OCI-M2 (cell line): Measurements from ENCODE around the gene GRAMD1B.
"Not testable (repeated sequence)": the region's sequence is repeated elsewhere in the genome, so short reads cannot be mapped to it uniquely, and the experiment has no call there.

Source experiments
- DNase-seq: peaks from one replicate; lab custom pipeline; 2025; ENCODE audit not compliant: unreplicated experiment; lab: John Stamatoyannopoulos, UW

GRAMD1B gene

GRCh38 chr11:123443851-123444623 lies 14.0 kb downstream of the GRAMD1B start:
- no peak for DNase-seq

GRCh38 chr11:123448823-123449222 lies 18.8 kb downstream of the GRAMD1B start:
- no peak for DNase-seq

- no peak for DNase-seq
Observed at GRCh38 chr11:123449436-123449835, 19.4 kb downstream of the GRAMD1B start.

- DNase-seq: no peak
Observed at GRCh38 chr11:123450623-123451022, 20.6 kb downstream of the GRAMD1B start.

GRCh38 chr11:123451183-123451781 lies 21.2 kb downstream of the GRAMD1B start:
- DNase-seq: no peak

GRCh38 chr11:123452794-123453193 lies 22.7 kb downstream of the GRAMD1B start:
- DNase-seq: no peak

- no peak for DNase-seq
Observed at GRCh38 chr11:123454060-123454651, 24.1 kb downstream of the GRAMD1B start.

- DNase-seq: no peak
Observed at GRCh38 chr11:123454796-123455195, 24.7 kb downstream of the GRAMD1B start.

GRCh38 chr11:123456448-123456847 lies 26.4 kb downstream of the GRAMD1B start:
- DNase-seq: not testable (repeated sequence)

- DNase-seq: no peak
Observed at GRCh38 chr11:123457187-123457770, 27.2 kb downstream of the GRAMD1B start.

GRCh38 chr11:123458501-123458900 lies 28.4 kb downstream of the GRAMD1B start:
- no peak for DNase-seq

GRCh38 chr11:123460012-123460700 lies 30.1 kb downstream of the GRAMD1B start:
- no peak for DNase-seq

GRCh38 chr11:123461164-123461563 lies 31.1 kb downstream of the GRAMD1B start:
- DNase-seq: no peak

- DNase-seq: not testable (repeated sequence)
Observed at GRCh38 chr11:123465667-123466066, 35.6 kb downstream of the GRAMD1B start.

- DNase-seq: not testable (repeated sequence)
Observed at GRCh38 chr11:123466172-123466571, 36.1 kb downstream of the GRAMD1B start.

GRCh38 chr11:123469089-123469488 lies 39.0 kb downstream of the GRAMD1B start:
- DNase-seq: no peak

- DNase-seq: no peak
Observed at GRCh38 chr11:123469586-123469985, 39.5 kb downstream of the GRAMD1B start.

GRCh38 chr11:123470842-123471241 lies 40.8 kb downstream of the GRAMD1B start:
- DNase-seq: no peak

GRCh38 chr11:123472236-123472935 lies 42.3 kb downstream of the GRAMD1B start:
- no peak for DNase-seq

- no peak for DNase-seq
Observed at GRCh38 chr11:123473941-123474677, 44.0 kb downstream of the GRAMD1B start.
